DOHH2 (cell line): ENCODE data around the gene HEXIM1.
A peak's percentile ranks its signal among the peaks of the same experiment; 100 is the strongest.

ENCODE experiments used
- H3F3A ChIP-seq: fragments of 200-600 bp; sonication (generic), shearing (Covaris generic); 2 replicates; pipeline ENCODE4 v1.6.0; 2016; ENCODE audit warnings: antibody characterized with exemption, mild to moderate bottlenecking; ENCODE audit not compliant: control insufficient read depth, insufficient read depth
- H3K27ac ChIP-seq: fragments of 200-600 bp; sonication (generic); 2 replicates; pipeline ENCODE4 v1.5.1; 2014; ENCODE audit warnings: low read depth, mild to moderate bottlenecking, low read length, moderate library complexity
- H3K27me3 ChIP-seq: fragments of 200-600 bp; sonication (generic); 2 replicates; pipeline ENCODE4 v1.6.1; 2014; ENCODE audit warnings: mild to moderate bottlenecking, low read length, mixed read lengths; ENCODE audit not compliant: control insufficient read depth
- H3K36me3 ChIP-seq: fragments of 200-600 bp; sonication (generic); 2 replicates; pipeline ENCODE4 v1.6.1; 2014; ENCODE audit warnings: mild to moderate bottlenecking, low read length, moderate library complexity, mixed read lengths; ENCODE audit not compliant: control insufficient read depth
- H3K4me1 ChIP-seq: fragments of 200-600 bp; sonication (generic); 2 replicates; pipeline ENCODE4 v1.6.1; 2014; ENCODE audit warnings: mild to moderate bottlenecking, low read length, mixed read lengths; ENCODE audit not compliant: control insufficient read depth
- H3K4me2 ChIP-seq: fragments of 200-600 bp; sonication (generic); 2 replicates; pipeline ENCODE4 v1.6.0; 2014; ENCODE audit warnings: mild to moderate bottlenecking, low read length, moderate library complexity
- H3K4me3 ChIP-seq: fragments of 200-600 bp; sonication (generic); 2 replicates; pipeline ENCODE4 v1.5.1; 2014; ENCODE audit warnings: mild to moderate bottlenecking, low read length, mixed read lengths
- H3K79me2 ChIP-seq: fragments of 200-600 bp; sonication (generic); 2 replicates; pipeline ENCODE4 v1.6.1; 2014; ENCODE audit warnings: mild to moderate bottlenecking, low read length, mixed read lengths; ENCODE audit not compliant: control insufficient read depth
- H3K9me2 ChIP-seq: fragments of 200-600 bp; sonication (generic); replicated peaks from 2 replicates; pipeline ENCODE4 v1.6.1; 2014; ENCODE audit warnings: mild to moderate bottlenecking, low read length, mixed read lengths; ENCODE audit not compliant: control insufficient read depth
- H3K9me3 ChIP-seq: fragments of 200-600 bp; sonication (generic); 2 replicates; pipeline ENCODE4 v1.6.1; 2014; ENCODE audit warnings: antibody characterized with exemption, low read length, mixed read lengths; ENCODE audit not compliant: control insufficient read depth, insufficient read depth
- H4K20me1 ChIP-seq: fragments of 200-600 bp; sonication (generic); 2 replicates; pipeline ENCODE4 v1.6.0; 2014; ENCODE audit warnings: low read depth, mild to moderate bottlenecking, antibody characterized with exemption, low read length, moderate library complexity; ENCODE audit not compliant: control insufficient read depth, insufficient read depth
- CTCF ChIP-seq: fragments of 200-600 bp; sonication (generic); IDR thresholded peaks from one replicate; pipeline ENCODE4 v1.5.1; 2014; ENCODE audit warnings: antibody characterized with exemption, mild to moderate bottlenecking, low read depth, low read length; ENCODE audit not compliant: poor library complexity, severe bottlenecking
- EZH2phosphoT487 ChIP-seq: fragments of 200-600 bp; sonication (generic); IDR thresholded peaks from 2 replicates; pipeline ENCODE4 v1.6.1; 2017; ENCODE audit warnings: borderline replicate concordance, mild to moderate bottlenecking, antibody characterized with exemption, low read length, moderate library complexity, mixed read lengths

Gene HEXIM1

GRCh38 chr17:45146592-45146889 lies 1.7 kb upstream of the HEXIM1 start:
- Histone ChIP-seq H3K9me2 (no peaks in the 10 kb centered on the region), H3K27ac (no peak overlapping the region), H3K36me3 (peaks cover 7% of the 10 kb centered on the region; the same call in 1 of the 2 replicates), H3K4me2 (peak overlapping the region; percentile 80), H4K20me1 (peaks cover 8% of the 10 kb centered on the region), H3K4me3 (peak overlapping the region; percentile 84), H3K9me3 (no peaks in the 10 kb centered on the region), H3K27me3 (peaks cover 36% of the 10 kb centered on the region), H3K4me1 (peaks cover 50% of the 10 kb centered on the region), H3F3A (peaks cover 16% of the 10 kb centered on the region), H3K79me2 (peaks cover 17% of the 10 kb centered on the region)
- TF ChIP-seq CTCF (no peak), EZH2phosphoT487 (no peak)

- Histone ChIP-seq H3K4me3 (peak overlapping the region; percentile 84), H3K9me3 (no peaks in the 10 kb centered on the region), H3K27ac (peak overlapping the region; percentile 85), H3K9me2 (no peaks in the 10 kb centered on the region), H4K20me1 (peaks cover 11% of the 10 kb centered on the region), H3K36me3 (peaks cover 7% of the 10 kb centered on the region; the same call in 1 of the 2 replicates), H3K4me1 (peaks cover 53% of the 10 kb centered on the region), H3K79me2 (peaks cover 17% of the 10 kb centered on the region), H3K27me3 (peaks cover 36% of the 10 kb centered on the region), H3K4me2 (peak overlapping the region; percentile 80), H3F3A (peaks cover 18% of the 10 kb centered on the region)
- TF ChIP-seq EZH2phosphoT487 (no peak), CTCF (no peak)
Measured at GRCh38 chr17:45146890-45147580, 1.2 kb upstream of the HEXIM1 start.

- Histone ChIP-seq H3K4me1 (peaks cover 53% of the 10 kb centered on the region), H4K20me1 (peaks cover 11% of the 10 kb centered on the region), H3K27me3 (peaks cover 36% of the 10 kb centered on the region), H3K36me3 (peaks cover 7% of the 10 kb centered on the region; the same call in 1 of the 2 replicates), H3K79me2 (peaks cover 17% of the 10 kb centered on the region), H3K4me3 (peak overlapping the region; percentile 84), H3K27ac (peak overlapping the region; percentile 85), H3K9me3 (no peaks in the 10 kb centered on the region), H3K4me2 (peak overlapping the region; percentile 80), H3F3A (peaks cover 18% of the 10 kb centered on the region), H3K9me2 (no peaks in the 10 kb centered on the region)
- no peak for TF ChIP-seq EZH2phosphoT487
- no peak for TF ChIP-seq CTCF
Measured at GRCh38 chr17:45147581-45148182, 593 bp upstream of the HEXIM1 start.
